NT2/D1 (cell line): ENCODE measurements around the gene HOTAIR.

Experiments
- YY1 ChIP-seq: IDR thresholded peaks from 2 replicates; pipeline ENCODE4 v1.6.1; 2011; ENCODE audit not compliant: insufficient read length, insufficient read depth
- ZNF274 ChIP-seq: IDR thresholded peaks from 2 replicates; pipeline ENCODE4 v1.6.1; 2011; ENCODE audit warnings: mild to moderate bottlenecking, low read depth, low read length

DNA sequence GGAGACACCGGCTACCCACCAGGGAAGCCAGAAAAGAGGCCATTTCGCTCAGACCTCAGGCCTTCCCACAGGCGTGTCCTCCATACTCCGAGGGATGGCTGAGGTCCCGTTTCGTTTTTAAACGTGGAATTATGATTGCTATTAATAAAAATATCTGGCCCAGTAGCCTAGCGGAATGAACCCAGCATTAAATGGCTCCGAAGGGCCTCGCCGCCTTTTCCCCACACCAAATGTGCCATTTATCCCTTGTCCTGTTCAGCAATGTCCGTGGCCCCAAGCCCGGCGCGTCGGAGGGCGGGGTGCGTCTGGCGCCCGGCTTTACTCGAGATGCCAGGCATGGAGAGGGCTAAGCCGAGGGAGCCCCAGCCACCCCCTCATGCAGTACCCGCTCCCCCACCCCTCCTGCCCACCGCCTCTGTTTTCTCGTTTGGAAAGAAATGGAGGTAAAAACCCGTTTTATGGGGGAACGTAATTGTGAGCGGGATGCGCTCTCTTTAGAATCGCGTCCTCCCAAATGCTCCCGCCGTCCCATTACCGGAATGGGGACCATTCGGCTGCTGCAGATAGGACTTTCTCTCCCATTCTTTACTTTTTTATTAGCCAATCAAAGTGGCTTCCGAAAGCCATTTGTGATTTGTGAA is 39.7 kb upstream of the HOTAIR start:
- TF ChIP-seq YY1: no peak
- TF ChIP-seq ZNF274: no peak
